ENCODE data around the gene MS4A6E.

Gene MS4A6E

DNA sequence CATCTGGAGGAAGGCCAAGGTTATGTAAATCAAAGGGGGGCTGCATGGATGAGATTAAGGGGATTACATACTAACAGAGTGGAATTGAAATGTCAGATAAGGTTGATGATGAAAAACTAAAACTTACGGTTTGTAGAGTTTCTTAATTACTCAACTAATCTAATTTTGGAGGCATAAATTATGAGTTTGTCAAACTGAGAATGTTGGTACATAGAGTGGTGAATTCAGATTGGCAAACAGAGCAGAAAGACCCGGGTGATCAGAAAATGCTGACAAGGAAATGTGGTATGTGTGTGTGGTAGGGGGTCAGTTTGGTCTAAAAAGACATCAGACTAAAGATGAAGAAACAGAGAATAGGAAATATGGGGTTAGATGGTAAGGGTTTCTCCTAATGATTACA is 11.0 kb downstream of the MS4A6E start:
- Histone ChIP-seq H3K4me3 (IDR thresholded peaks at IDR 0.05; ENCODE audit: insufficient read depth, low read depth, low read length) (no peak overlapping the region), H3K27me3 (ENCODE audit: insufficient read depth, low read depth) (no peaks in the 10 kb centered on the region), H2AFZ (ENCODE audit: low read depth) (no peak overlapping the region), H3K36me3 (ENCODE audit: insufficient read depth) (no peaks in the 10 kb centered on the region), H3K4me1 (ENCODE audit: low read depth, poor library complexity, severe bottlenecking) (no peaks in the 10 kb centered on the region), H3K9ac (no peak overlapping the region), H3K27ac (no peak overlapping the region), H3K4me2 (no peak overlapping the region), H4K20me1 (ENCODE audit: insufficient read depth) (no peaks in the 10 kb centered on the region), H3K79me2 (ENCODE audit: insufficient read depth, low read depth) (no peaks in the 10 kb centered on the region)
- TF ChIP-seq, protein P1, sequence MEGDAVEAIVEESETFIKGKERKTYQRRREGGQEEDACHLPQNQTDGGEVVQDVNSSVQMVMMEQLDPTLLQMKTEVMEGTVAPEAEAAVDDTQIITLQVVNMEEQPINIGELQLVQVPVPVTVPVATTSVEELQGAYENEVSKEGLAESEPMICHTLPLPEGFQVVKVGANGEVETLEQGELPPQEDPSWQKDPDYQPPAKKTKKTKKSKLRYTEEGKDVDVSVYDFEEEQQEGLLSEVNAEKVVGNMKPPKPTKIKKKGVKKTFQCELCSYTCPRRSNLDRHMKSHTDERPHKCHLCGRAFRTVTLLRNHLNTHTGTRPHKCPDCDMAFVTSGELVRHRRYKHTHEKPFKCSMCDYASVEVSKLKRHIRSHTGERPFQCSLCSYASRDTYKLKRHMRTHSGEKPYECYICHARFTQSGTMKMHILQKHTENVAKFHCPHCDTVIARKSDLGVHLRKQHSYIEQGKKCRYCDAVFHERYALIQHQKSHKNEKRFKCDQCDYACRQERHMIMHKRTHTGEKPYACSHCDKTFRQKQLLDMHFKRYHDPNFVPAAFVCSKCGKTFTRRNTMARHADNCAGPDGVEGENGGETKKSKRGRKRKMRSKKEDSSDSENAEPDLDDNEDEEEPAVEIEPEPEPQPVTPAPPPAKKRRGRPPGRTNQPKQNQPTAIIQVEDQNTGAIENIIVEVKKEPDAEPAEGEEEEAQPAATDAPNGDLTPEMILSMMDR (conservative IDR thresholded peaks at IDR 0.05; ENCODE audit: low read depth, low read length), result no peak

DNA sequence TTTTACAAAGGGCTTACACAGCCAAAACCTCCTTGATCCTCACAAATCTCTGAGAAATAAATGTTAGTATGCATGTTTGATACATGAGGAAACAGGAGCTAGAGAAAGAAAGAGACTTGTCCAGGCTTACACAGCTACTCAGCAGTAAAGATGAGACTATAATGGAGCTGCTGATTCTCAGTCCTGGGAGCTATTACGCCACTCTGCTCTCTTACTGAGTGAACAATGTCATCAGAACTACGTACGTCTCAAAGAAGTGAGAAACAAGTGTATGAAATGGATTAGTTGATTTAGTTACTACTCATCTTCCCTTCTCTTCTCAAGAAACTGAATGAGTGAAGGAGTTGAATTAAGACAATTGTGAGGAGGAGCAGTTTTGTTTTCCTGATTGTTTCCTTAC is 12.3 kb downstream of the MS4A6E start:
- Histone ChIP-seq H3K27ac (no peak overlapping the region), H3K79me2 (ENCODE audit: insufficient read depth, low read depth) (no peaks in the 10 kb centered on the region), H2AFZ (ENCODE audit: low read depth) (no peak overlapping the region), H3K4me2 (no peak overlapping the region), H3K27me3 (ENCODE audit: insufficient read depth, low read depth) (no peaks in the 10 kb centered on the region), H4K20me1 (ENCODE audit: insufficient read depth) (no peaks in the 10 kb centered on the region), H3K36me3 (ENCODE audit: insufficient read depth) (no peaks in the 10 kb centered on the region), H3K4me1 (ENCODE audit: low read depth, poor library complexity, severe bottlenecking) (no peaks in the 10 kb centered on the region), H3K4me3 (IDR thresholded peaks at IDR 0.05; ENCODE audit: insufficient read depth, low read depth, low read length) (no peak overlapping the region), H3K9ac (no peak overlapping the region)
- TF ChIP-seq, protein P1 (conservative IDR thresholded peaks at IDR 0.05; ENCODE audit: low read depth, low read length), result no peak

DNA sequence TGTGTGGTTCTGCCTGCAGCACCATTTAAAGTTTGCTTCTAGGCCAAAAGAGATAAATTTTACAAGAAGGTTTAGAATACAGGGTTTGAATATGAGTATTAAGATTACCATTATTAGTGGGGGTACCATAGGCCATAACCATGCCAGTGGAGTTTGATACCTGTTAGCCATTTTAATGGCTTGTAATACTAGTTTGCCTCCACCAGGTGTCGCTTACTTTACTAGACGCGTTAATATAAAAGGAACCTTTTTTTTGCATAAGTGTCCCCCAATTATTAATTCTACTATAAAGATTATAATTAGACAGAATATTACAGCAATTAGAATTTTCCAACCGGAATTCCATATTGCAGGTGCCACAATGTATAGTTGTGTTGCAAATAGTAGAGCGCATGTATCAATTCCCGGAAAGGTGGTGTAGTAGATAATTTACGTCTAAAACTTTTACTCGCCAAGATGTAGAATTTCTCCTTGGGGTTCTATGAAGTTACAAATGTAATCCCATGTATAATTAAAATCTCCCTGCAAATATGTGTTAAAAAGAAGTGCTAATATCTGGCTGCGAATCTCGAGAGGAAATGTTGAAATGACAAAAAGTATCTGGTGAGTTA is 16.1 kb downstream of the MS4A6E start:
- H3K4me1 ChIP-seq (ENCODE audit: low read depth, poor library complexity, severe bottlenecking), result no peaks in the 10 kb centered on the region
- no peaks in the 10 kb centered on the region for H4K20me1 ChIP-seq (ENCODE audit: insufficient read depth)
- no peak overlapping the region for H3K27ac ChIP-seq
- no peak overlapping the region for H3K4me2 ChIP-seq
- H3K79me2 ChIP-seq (ENCODE audit: insufficient read depth, low read depth), result no peaks in the 10 kb centered on the region
- no peak overlapping the region for H3K4me3 ChIP-seq (IDR thresholded peaks at IDR 0.05; ENCODE audit: insufficient read depth, low read depth, low read length)
- TF ChIP-seq, protein P1 (conservative IDR thresholded peaks at IDR 0.05; ENCODE audit: low read depth, low read length), result peak; percentile 81
- H2AFZ ChIP-seq (ENCODE audit: low read depth), result no peak overlapping the region
- H3K9ac ChIP-seq, result no peak overlapping the region
- no peaks in the 10 kb centered on the region for H3K27me3 ChIP-seq (ENCODE audit: insufficient read depth, low read depth)
- no peaks in the 10 kb centered on the region for H3K36me3 ChIP-seq (ENCODE audit: insufficient read depth)

DNA sequence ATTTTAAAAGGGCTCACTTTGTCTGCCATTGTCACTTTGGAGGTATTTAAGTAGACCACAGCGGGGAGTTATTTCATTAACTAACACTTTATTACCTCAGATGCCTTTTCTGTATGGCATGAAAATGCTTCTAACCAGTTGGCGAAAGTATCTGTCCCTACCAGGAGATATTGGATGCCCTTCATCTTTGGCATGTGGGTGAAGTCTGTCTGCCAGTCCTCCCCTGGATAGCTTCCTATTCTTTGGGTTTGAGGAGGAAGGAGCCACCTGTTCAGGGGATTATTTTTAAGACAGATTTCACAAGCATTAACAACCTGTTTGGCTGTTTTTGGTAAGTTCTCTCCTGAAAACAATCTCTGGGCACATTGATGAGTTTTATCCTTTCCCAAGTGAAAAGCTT is 17.1 kb downstream of the MS4A6E start:
- H3K4me3 ChIP-seq (IDR thresholded peaks at IDR 0.05; ENCODE audit: insufficient read depth, low read depth, low read length), result no peak overlapping the region
- no peaks in the 10 kb centered on the region for H4K20me1 ChIP-seq (ENCODE audit: insufficient read depth)
- H3K27me3 ChIP-seq (ENCODE audit: insufficient read depth, low read depth), result no peaks in the 10 kb centered on the region
- no peak overlapping the region for H3K9ac ChIP-seq
- no peaks in the 10 kb centered on the region for H3K36me3 ChIP-seq (ENCODE audit: insufficient read depth)
- no peaks in the 10 kb centered on the region for H3K79me2 ChIP-seq (ENCODE audit: insufficient read depth, low read depth)
- H3K4me2 ChIP-seq, result no peak overlapping the region
- TF ChIP-seq, protein P1 (conservative IDR thresholded peaks at IDR 0.05; ENCODE audit: low read depth, low read length), result no peak
- H3K4me1 ChIP-seq (ENCODE audit: low read depth, poor library complexity, severe bottlenecking), result no peaks in the 10 kb centered on the region
- H2AFZ ChIP-seq (ENCODE audit: low read depth), result no peak overlapping the region
- no peak overlapping the region for H3K27ac ChIP-seq

Data from KMS-11 (cell line).